ENCODE results near the gene TRIM27. TPM values are rescaled to one million over a fixed set of nuclear protein-coding genes. Genes with fewer than 3 reads are reported as not detected.

Gene TRIM27
- total RNA-seq, 1 donor from 2014 or later = 49.9 TPM

- no peak for ATAC-seq
- intact Hi-C loops (cut with DNase I) = no loop called here
Observed at GRCh38 chr6:28948782-28949486, 25.1 kb upstream of the TRIM27 start.

GRCh38 chr6:28947831-28948270 is 24.1 kb upstream of the TRIM27 start:
- Histone ChIP-seq H3K4me1 (peaks cover 4% of the 10 kb centered on the region), H3K4me3 (no peak overlapping the region), H3K27me3 (no peaks in the 10 kb centered on the region), H3K27ac (no peak overlapping the region), H3K36me3 (no peaks in the 10 kb centered on the region), H3K9me3 (no peaks in the 10 kb centered on the region)
- ATAC-seq (no peak), DNase-seq (no peak)
- intact Hi-C loops (cut with DNase I) = no loop called here
- TF ChIP-seq CTCF (IDR thresholded peaks at IDR 0.05) = no peak

More at GRCh38 chr6:28948782-28949486, 25.1 kb upstream of the TRIM27 start:
- no peaks in the 10 kb centered on the region for H3K36me3 ChIP-seq
- H3K27me3 ChIP-seq = no peaks in the 10 kb centered on the region
- no peak overlapping the region for H3K4me3 ChIP-seq
- no peak for TF ChIP-seq CTCF (IDR thresholded peaks at IDR 0.05)
- no peaks in the 10 kb centered on the region for H3K9me3 ChIP-seq
- no peak overlapping the region for H3K27ac ChIP-seq
- DNase-seq = no peak
- peaks cover 6% of the 10 kb centered on the region for H3K4me1 ChIP-seq

DNA sequence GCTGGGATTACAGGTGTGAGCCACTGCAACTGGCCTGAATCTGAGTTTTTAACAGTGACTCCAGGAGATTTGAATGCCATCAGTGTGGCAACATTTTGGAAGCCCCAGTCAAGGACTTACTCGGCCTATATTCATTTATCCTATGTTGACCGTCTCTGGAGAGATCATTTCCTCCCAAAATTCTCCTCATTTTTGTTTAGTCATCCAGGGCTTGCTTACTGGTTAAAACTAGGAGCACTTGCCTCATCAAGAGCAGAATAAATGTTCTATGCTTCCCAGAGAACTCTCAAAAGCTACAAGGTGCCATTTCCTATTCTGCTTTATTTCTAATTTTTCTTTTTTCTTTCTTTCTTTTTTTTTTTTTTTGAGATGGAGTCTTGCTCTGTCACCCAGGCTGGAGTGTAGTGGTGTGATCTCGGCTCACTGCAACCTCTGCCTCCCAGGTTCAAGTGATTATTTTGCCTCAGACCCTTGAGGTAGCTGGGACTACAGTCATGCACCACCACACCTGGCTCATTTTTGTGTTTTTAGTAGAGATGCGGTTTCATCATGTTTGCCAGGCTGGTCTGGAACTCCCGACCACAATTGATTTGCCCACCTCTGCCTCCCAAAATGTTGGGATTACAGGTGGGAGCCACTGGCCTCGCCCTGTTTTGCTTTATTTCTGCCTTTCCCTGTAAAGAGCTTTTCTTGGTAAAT is 23.4 kb upstream of the TRIM27 start:
- Histone ChIP-seq H3K4me1 (peaks cover 5% of the 10 kb centered on the region), H3K36me3 (no peaks in the 10 kb centered on the region), H3K27me3 (no peaks in the 10 kb centered on the region), H3K27ac (no peak overlapping the region), H3K4me3 (no peak overlapping the region), H3K9me3 (no peaks in the 10 kb centered on the region)
- ATAC-seq = no peak
- intact Hi-C loops (cut with DNase I) = no loop called here
- no peak for TF ChIP-seq CTCF (IDR thresholded peaks at IDR 0.05)
- no peak for DNase-seq

DNA sequence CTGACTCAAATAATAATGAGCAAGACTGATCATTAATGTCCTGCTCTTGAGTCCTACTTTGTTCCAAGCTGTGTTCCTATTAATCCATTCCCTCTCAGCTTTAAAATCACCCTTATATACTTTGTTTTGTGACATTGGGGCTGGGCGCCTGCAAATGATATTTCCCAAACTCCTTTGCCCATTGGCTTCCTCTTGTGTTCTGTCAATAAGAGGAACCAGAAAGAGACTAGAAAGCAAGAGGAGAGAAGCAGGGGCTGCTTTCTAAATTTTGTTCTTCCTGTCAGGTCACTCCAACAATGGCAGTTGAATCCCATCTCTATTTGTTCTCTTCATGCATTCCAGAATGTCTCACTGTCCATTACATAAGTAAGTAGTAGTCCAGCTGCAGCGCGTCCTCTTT is 21.6 kb upstream of the TRIM27 start:
- Histone ChIP-seq H3K27ac (no peak overlapping the region), H3K4me3 (no peak overlapping the region), H3K27me3 (no peaks in the 10 kb centered on the region), H3K4me1 (peaks cover 12% of the 10 kb centered on the region), H3K9me3 (no peaks in the 10 kb centered on the region), H3K36me3 (no peaks in the 10 kb centered on the region)
- TF ChIP-seq CTCF (IDR thresholded peaks at IDR 0.05) = no peak
- ATAC-seq = no peak
- intact Hi-C loops (cut with DNase I) = no loop called here
- DNase-seq = no peak

DNA sequence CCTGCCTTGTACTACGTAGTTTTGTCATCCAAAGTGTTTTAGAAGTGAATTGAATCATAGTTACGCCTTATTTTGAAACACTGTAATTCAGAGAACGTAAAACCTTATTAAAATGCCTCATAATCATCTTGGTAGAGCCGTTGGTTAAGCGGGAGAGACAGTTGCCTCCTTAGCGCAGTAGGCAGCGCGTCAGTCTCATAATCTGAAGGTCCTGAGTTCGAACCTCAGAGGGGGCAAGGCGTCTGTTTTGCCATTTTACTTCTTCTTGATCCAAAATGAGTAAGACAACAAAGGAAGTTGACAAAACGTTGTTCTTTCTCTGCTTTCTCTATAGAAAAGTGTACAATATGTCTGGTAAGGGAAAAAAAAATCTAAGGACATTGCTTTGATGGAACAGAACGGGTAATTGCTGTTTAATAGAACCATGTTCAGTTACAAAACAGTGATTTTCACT is 20.7 kb upstream of the TRIM27 start:
- Histone ChIP-seq H3K9me3 (no peaks in the 10 kb centered on the region), H3K27me3 (no peaks in the 10 kb centered on the region), H3K4me1 (peaks cover 12% of the 10 kb centered on the region), H3K27ac (peak overlapping the region; percentile 76), H3K4me3 (peak overlapping the region; percentile 64), H3K36me3 (no peaks in the 10 kb centered on the region)
- no peak for TF ChIP-seq CTCF (IDR thresholded peaks at IDR 0.05)
- intact Hi-C loops (cut with DNase I) = no loop called here
- peak; percentile 56 for ATAC-seq
- DNase-seq = no peak
